ENCODE results near the gene UQCC2. TPM values are rescaled to one million over a fixed set of nuclear protein-coding genes. Genes with fewer than 3 reads are reported as not detected.

Gene UQCC2
- total and polyA plus RNA-seq, 2 of the 8 experiments (the other 6 are each of a cell fraction or from before 2014, with no cell fraction given) = 52.1 to 104 TPM

DNA sequence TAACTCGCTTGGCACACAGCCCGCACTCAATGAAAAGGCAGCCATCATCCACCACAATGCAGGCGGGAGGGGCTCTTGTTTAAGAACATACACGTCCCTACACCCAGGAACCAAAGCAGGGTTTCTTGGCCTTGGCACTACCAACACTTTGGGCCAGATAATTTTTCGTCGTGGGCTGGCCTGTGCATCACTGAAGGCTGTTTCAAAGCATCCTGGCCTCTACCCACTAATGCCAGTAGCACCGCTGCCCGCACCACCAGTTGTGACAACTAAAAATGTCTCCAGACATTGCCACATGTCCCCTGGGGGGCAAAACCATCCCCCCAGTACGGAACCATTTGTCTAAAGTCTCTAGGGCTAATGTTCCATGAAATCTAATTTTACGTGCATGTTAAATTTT lies 13.0 kb downstream of the UQCC2 start (continued):
- TF ChIP-seq RAD21 (IDR thresholded peaks at IDR 0.05 in 1 of 2, conservative IDR thresholded peaks at IDR 0.05 in 1 of 2; ENCODE audit: low read depth in 2 of 2, low read length in 2 of 2) = no peak
- no peak for TF ChIP-seq PHF8 (conservative IDR thresholded peaks at IDR 0.05; ENCODE audit: low read depth, low read length)
